ENCODE results near the gene ZNF500.

Gene ZNF500
- total RNA-seq: 0.69 to 11.5 (median 6.0) reads per million in 18 experiments

- peak; percentile 98 for DNase-seq
Measured at GRCh38 chr16:4766875-4767628, at the start of gene ZNF500. Gene ZNF500, minus strand, starts transcription at chr16:4767162. Its CDS starts 1,184 bp downstream, at chr16:4765978.

GRCh38 chr16:4814542-4815173 is 47.7 kb upstream of the ZNF500 start:
- no peak for DNase-seq

GRCh38 chr16:4814046-4814445 is 47.1 kb upstream of the ZNF500 start:
- no peak for DNase-seq

GRCh38 chr16:4813251-4814003 is 46.5 kb upstream of the ZNF500 start:
- no peak for DNase-seq

- no peak for DNase-seq
Measured at GRCh38 chr16:4811773-4812172, 44.8 kb upstream of the ZNF500 start.

GRCh38 chr16:4811242-4811641 is 44.3 kb upstream of the ZNF500 start:
- DNase-seq: no peak

- no peak for DNase-seq
Measured at GRCh38 chr16:4806280-4806679, 39.3 kb upstream of the ZNF500 start.

- no peak for DNase-seq
Measured at GRCh38 chr16:4805231-4805630, 38.3 kb upstream of the ZNF500 start.

GRCh38 chr16:4803898-4804762 is 37.2 kb upstream of the ZNF500 start:
- DNase-seq: no peak

- DNase-seq: peak; percentile 74 to 82
Measured at GRCh38 chr16:4803401-4803844, 36.5 kb upstream of the ZNF500 start.

- DNase-seq: peak; percentile 94 to 95
Measured at GRCh38 chr16:4802659-4803287, 35.8 kb upstream of the ZNF500 start.

- DNase-seq: peak; percentile 21 to 33
Measured at GRCh38 chr16:4801962-4802658, 35.1 kb upstream of the ZNF500 start, which contains the start of gene ROGDI. Gene ROGDI, minus strand, starts transcription at chr16:4802633. Its CDS starts 62 bp downstream, at chr16:4802571.

GRCh38 chr16:4801051-4801961 is 34.3 kb upstream of the ZNF500 start:
- DNase-seq: no peak

GRCh38 chr16:4800290-4801041 is 33.5 kb upstream of the ZNF500 start:
- DNase-seq: peak; percentile 32 to 46

GRCh38 chr16:4799171-4799855 is 32.4 kb upstream of the ZNF500 start:
- DNase-seq: no peak

GRCh38 chr16:4798456-4798855 is 31.5 kb upstream of the ZNF500 start:
- DNase-seq: no peak

GRCh38 chr16:4797805-4798252 is 30.9 kb upstream of the ZNF500 start:
- DNase-seq: no peak

Data from inflammatory macrophage (primary cell).